Mucosa of rectum (tissue), 2 donors: ENCODE data around the gene SLIT1.

Source experiments
- H3K27ac ChIP-seq, 2 donors: one replicate each; pipeline ENCODE4 v1.7.0; 2013; ENCODE audit warnings: inconsistent platforms in 2 of 2, low read depth in 2 of 2, low read length in 2 of 2
- H3K27me3 ChIP-seq, 2 donors: one replicate each; pipeline ENCODE4 v1.7.0; 2013; ENCODE audit warnings: low read length in 2 of 2; ENCODE audit not compliant: control insufficient read depth in 2 of 2, insufficient read depth in 2 of 2
- H3K36me3 ChIP-seq, 2 donors: one replicate each; pipeline ENCODE4 v1.7.0; 2013; ENCODE audit warnings: low read length in 2 of 2; ENCODE audit not compliant: control insufficient read depth in 2 of 2, insufficient read depth in 2 of 2
- H3K4me1 ChIP-seq, 2 donors: one replicate each; pipeline ENCODE4 v1.7.0; 2013; ENCODE audit warnings: low read length in 2 of 2, mild to moderate bottlenecking in 1 of 2; ENCODE audit not compliant: control insufficient read depth in 2 of 2, insufficient read depth in 2 of 2
- H3K4me3 ChIP-seq, 2 donors: one replicate each; pipeline ENCODE4 v1.7.0; 2013; ENCODE audit warnings: low read length in 2 of 2
- H3K9ac ChIP-seq, 2 donors: one replicate each; pipeline ENCODE4 v1.7.0; 2013; ENCODE audit warnings: low read length in 2 of 2, low read depth in 1 of 2, mild to moderate bottlenecking in 1 of 2
- H3K9me3 ChIP-seq, 2 donors: one replicate each; pipeline ENCODE4 v1.7.0; 2013; ENCODE audit warnings: low read length in 2 of 2; ENCODE audit not compliant: control insufficient read depth in 2 of 2
- donor health status: healthy.
- donor health status: Normal muscosa, but diverticular disease.

SLIT1 gene

GRCh38 chr10:97061423-97061822 lies 124.3 kb downstream of the SLIT1 start:
- Histone ChIP-seq H3K4me1 (no peaks in the 10 kb centered on the region), H3K27me3 (no peaks in the 10 kb centered on the region), H3K9me3 (no peaks in the 10 kb centered on the region), H3K9ac (no peak overlapping the region), H3K36me3 (no peaks in the 10 kb centered on the region), H3K4me3 (no peak overlapping the region), H3K27ac (no peak overlapping the region)

GRCh38 chr10:97060441-97061084 lies 125.2 kb downstream of the SLIT1 start:
- no peak overlapping the region for H3K9ac ChIP-seq
- H3K4me1 ChIP-seq = no peaks in the 10 kb centered on the region
- no peaks in the 10 kb centered on the region for H3K9me3 ChIP-seq

GRCh38 chr10:97059872-97060205 lies 125.9 kb downstream of the SLIT1 start:
- Histone ChIP-seq H3K27ac (no peak overlapping the region), H3K36me3 (no peaks in the 10 kb centered on the region), H3K4me3 (no peak overlapping the region), H3K9me3 (no peaks in the 10 kb centered on the region), H3K4me1 (no peaks in the 10 kb centered on the region), H3K9ac (no peak overlapping the region), H3K27me3 (no peaks in the 10 kb centered on the region)

More at GRCh38 chr10:97060441-97061084, 125.2 kb downstream of the SLIT1 start:
- H3K36me3 ChIP-seq = no peaks in the 10 kb centered on the region
- H3K27me3 ChIP-seq = no peaks in the 10 kb centered on the region
- H3K4me3 ChIP-seq = no peak overlapping the region
- H3K27ac ChIP-seq = no peak overlapping the region

GRCh38 chr10:97059006-97059871 lies 126.5 kb downstream of the SLIT1 start:
- H3K4me1 ChIP-seq = no peaks in the 10 kb centered on the region
- H3K27ac ChIP-seq = no peak overlapping the region
- H3K4me3 ChIP-seq = no peak overlapping the region
- H3K36me3 ChIP-seq = no peaks in the 10 kb centered on the region
- no peaks in the 10 kb centered on the region for H3K27me3 ChIP-seq
- H3K9ac ChIP-seq = no peak overlapping the region
- H3K9me3 ChIP-seq = no peaks in the 10 kb centered on the region

- no peaks in the 10 kb centered on the region for H3K4me1 ChIP-seq
- no peak overlapping the region for H3K4me3 ChIP-seq
- H3K36me3 ChIP-seq = no peaks in the 10 kb centered on the region
- H3K27ac ChIP-seq = no peak overlapping the region
- no peak overlapping the region for H3K9ac ChIP-seq
- H3K9me3 ChIP-seq = no peaks in the 10 kb centered on the region
- no peaks in the 10 kb centered on the region for H3K27me3 ChIP-seq
These were observed 127.2 kb downstream of the SLIT1 start for GRCh38 chr10:97058521-97058920.

- Histone ChIP-seq H3K27me3 (no peaks in the 10 kb centered on the region), H3K9ac (no peak overlapping the region), H3K9me3 (no peaks in the 10 kb centered on the region), H3K27ac (no peak overlapping the region), H3K4me3 (no peak overlapping the region), H3K4me1 (no peaks in the 10 kb centered on the region), H3K36me3 (no peaks in the 10 kb centered on the region)
These were observed 128.1 kb downstream of the SLIT1 start for GRCh38 chr10:97057491-97058235.

GRCh38 chr10:97056003-97056630 lies 129.6 kb downstream of the SLIT1 start:
- Histone ChIP-seq H3K4me3 (no peak overlapping the region), H3K4me1 (no peaks in the 10 kb centered on the region), H3K27me3 (no peaks in the 10 kb centered on the region), H3K9me3 (no peaks in the 10 kb centered on the region), H3K27ac (no peak overlapping the region), H3K9ac (no peak overlapping the region), H3K36me3 (no peaks in the 10 kb centered on the region)

- Histone ChIP-seq H3K4me1 (no peaks in the 10 kb centered on the region), H3K9ac (no peak overlapping the region), H3K27ac (no peak overlapping the region), H3K9me3 (no peaks in the 10 kb centered on the region), H3K4me3 (no peak overlapping the region), H3K36me3 (no peaks in the 10 kb centered on the region), H3K27me3 (no peaks in the 10 kb centered on the region)
These were observed 132.5 kb downstream of the SLIT1 start for GRCh38 chr10:97053276-97053675.

GRCh38 chr10:97050956-97051496 lies 134.7 kb downstream of the SLIT1 start:
- no peak overlapping the region for H3K27ac ChIP-seq
- H3K36me3 ChIP-seq = no peaks in the 10 kb centered on the region
- no peak overlapping the region for H3K4me3 ChIP-seq
- H3K9ac ChIP-seq = no peak overlapping the region
- no peaks in the 10 kb centered on the region for H3K4me1 ChIP-seq
- no peaks in the 10 kb centered on the region for H3K27me3 ChIP-seq
- no peaks in the 10 kb centered on the region for H3K9me3 ChIP-seq
